HG03565 (cell line): Measurements from ENCODE around the gene CBARP.
"Not testable (repeated sequence)": the region's sequence is repeated elsewhere in the genome, so short reads cannot be mapped to it uniquely, and the experiment has no call there.

Experiments
- ATAC-seq: cut with Tn5 transposase; IDR thresholded peaks from one replicate; pipeline ENCODE4 v1.9.1; 2021; ENCODE audit warnings: mild to moderate bottlenecking, moderate library complexity; ENCODE audit not compliant: unreplicated experiment

The CBARP gene

GRCh38 chr19:1252821-1253513, 15.2 kb upstream of the CBARP start:
- ATAC-seq, result no peak

GRCh38 chr19:1252221-1252820, 14.5 kb upstream of the CBARP start:
- ATAC-seq, result no peak

GRCh38 chr19:1251330-1252220, 13.8 kb upstream of the CBARP start:
- ATAC-seq, result no peak

- no peak for ATAC-seq
Observed at GRCh38 chr19:1250437-1251260, 12.8 kb upstream of the CBARP start.

GRCh38 chr19:1249990-1250436, 12.2 kb upstream of the CBARP start:
- ATAC-seq, result no peak

GRCh38 chr19:1249298-1249989, 11.6 kb upstream of the CBARP start:
- ATAC-seq, result peak; percentile 43

- peak; percentile 20 for ATAC-seq
Observed at GRCh38 chr19:1248786-1249297, 11.0 kb upstream of the CBARP start.

GRCh38 chr19:1248139-1248785, 10.5 kb upstream of the CBARP start, which contains the start of gene MIDN:
Gene MIDN (plus strand): TSS chr19:1248583. CDS start chr19:1250297, 1,714 bp downstream.
- ATAC-seq, result no peak

GRCh38 chr19:1247748-1248138, 9.9 kb upstream of the CBARP start:
- no peak for ATAC-seq

- ATAC-seq, result not testable (repeated sequence)
Observed at GRCh38 chr19:1246265-1247087, 8.7 kb upstream of the CBARP start.

GRCh38 chr19:1245494-1246264, 7.9 kb upstream of the CBARP start:
- ATAC-seq, result no peak

- no peak for ATAC-seq
Observed at GRCh38 chr19:1244693-1245451, 7.1 kb upstream of the CBARP start.

GRCh38 chr19:1243768-1244692, 6.2 kb upstream of the CBARP start:
- ATAC-seq, result no peak

GRCh38 chr19:1241417-1242095, 3.8 kb upstream of the CBARP start, which contains the start of gene ATP5F1D:
Gene ATP5F1D (plus strand): TSS chr19:1241751. CDS start chr19:1241851, 100 bp downstream.
- ATAC-seq, result peak; percentile 31

- no peak for ATAC-seq
Observed at GRCh38 chr19:1240925-1241324, 3.1 kb upstream of the CBARP start.
